NT2/D1 (cell line): ENCODE results near the gene JPT2.

Experiments
- SUZ12 ChIP-seq: IDR thresholded peaks from 2 replicates; pipeline ENCODE4 v1.6.1; 2011; ENCODE audit not compliant: insufficient read length, insufficient read depth; ENCODE audit errors: extremely low read depth
- YY1 ChIP-seq: IDR thresholded peaks from 2 replicates; pipeline ENCODE4 v1.6.1; 2011; ENCODE audit not compliant: insufficient read length, insufficient read depth
- ZNF274 ChIP-seq: IDR thresholded peaks from 2 replicates; pipeline ENCODE4 v1.6.1; 2011; ENCODE audit warnings: mild to moderate bottlenecking, low read depth, low read length

DNA sequence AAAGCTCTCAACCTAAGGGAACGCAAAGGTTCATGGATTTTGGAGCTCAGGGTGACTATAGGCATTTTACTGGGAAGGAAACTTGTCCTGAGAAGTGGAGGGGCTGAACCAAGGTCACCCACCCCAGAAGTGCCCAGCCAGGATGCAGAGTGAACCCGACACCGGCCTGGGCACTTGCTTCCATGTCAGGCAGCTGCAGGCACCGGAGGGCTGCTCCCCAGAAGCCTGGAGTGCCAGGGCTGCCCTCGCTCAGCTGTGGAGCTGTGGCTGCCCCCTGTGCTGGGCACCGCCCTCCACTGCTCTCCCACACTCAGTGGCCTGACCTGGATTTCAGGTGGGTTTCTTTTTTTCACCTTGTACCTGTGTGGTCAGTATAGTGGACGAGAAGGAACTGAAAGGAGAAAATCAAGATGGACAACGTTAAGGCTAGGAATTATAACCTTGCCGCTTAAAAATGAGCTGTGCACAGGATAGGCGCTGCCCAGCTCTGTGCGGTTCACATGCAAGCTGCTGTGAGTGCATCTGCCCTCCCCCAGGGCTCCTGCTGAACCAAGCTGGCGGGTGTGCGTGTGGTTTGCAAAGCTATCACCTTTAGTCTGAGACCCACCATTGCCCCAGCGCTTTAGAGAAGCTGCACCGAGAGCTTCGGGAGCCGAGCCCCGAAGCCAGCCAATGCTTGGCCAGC is 30.1 kb downstream of the JPT2 start:
- no peak for TF ChIP-seq ZNF274
- TF ChIP-seq YY1 = no peak
- TF ChIP-seq SUZ12 = no peak
